Tibial artery (tissue), 4 donors: Measurements from ENCODE around the gene USP1.

Source experiments
- DNase-seq, 2 donors: peaks; one replicate each; pipeline ENCODE4 v3.0.0-alpha.2; 2019
- H3K27ac ChIP-seq, 2 donors: fragments of 200-600 bp; sonication (generic) in 1 of 2; 1 replicate in 1 of 2; 2 replicates in 1 of 2; pipeline ENCODE4 v1.5.1; 2018 to 2019; ENCODE audit warnings: mild to moderate bottlenecking in 1 of 2
- H3K27me3 ChIP-seq, 2 donors: fragments of 200-600 bp; sonication (generic) in 1 of 2; one replicate each; pipeline versions ENCODE4 v1.5.1 to v1.6.0; 2016 to 2019
- H3K36me3 ChIP-seq, 3 donors: fragments of 200-600 bp; sonication (generic) in 2 of 3; one replicate each; pipeline ENCODE4 v1.5.1; 2016 to 2019; ENCODE audit warnings: mild to moderate bottlenecking in 2 of 3
- H3K4me1 ChIP-seq, 4 donors: fragments of 200-600 bp; sonication (generic) in 2 of 4; 1 replicate in 3 of 4; 2 replicates in 1 of 4; pipeline ENCODE4 v1.5.1; 2016 to 2019
- H3K4me3 ChIP-seq, 2 donors: fragments of 200-600 bp; sonication (generic) in 1 of 2; 1 replicate in 1 of 2; 2 replicates in 1 of 2; pipeline ENCODE4 v1.5.1; 2018 to 2019; ENCODE audit warnings: mild to moderate bottlenecking in 2 of 2
- H3K9me3 ChIP-seq, 3 donors: fragments of 200-600 bp; sonication (generic) in 1 of 3; one replicate each; pipeline ENCODE4 v1.5.1; 2016 to 2019
- intact Hi-C: fragments of 100-400 bp; cut with DNase I; formaldehyde crosslinking; loops from one replicate; pipeline ENCODE4 v1.15.0; 2023; ENCODE audit warnings: low total_unique reads
- TF ChIP-seq, protein P1 (sequence below), 2 experiments: fragments of 200-600 bp in 1 of 2; fragments of 450-650 bp in 1 of 2; IDR thresholded peaks; one replicate each; pipeline ENCODE4 v1.5.1; 2017 to 2019; ENCODE audit warnings: antibody characterized with exemption in 2 of 2, mild to moderate bottlenecking in 1 of 2, moderate library complexity in 1 of 2

The USP1 gene

DNA sequence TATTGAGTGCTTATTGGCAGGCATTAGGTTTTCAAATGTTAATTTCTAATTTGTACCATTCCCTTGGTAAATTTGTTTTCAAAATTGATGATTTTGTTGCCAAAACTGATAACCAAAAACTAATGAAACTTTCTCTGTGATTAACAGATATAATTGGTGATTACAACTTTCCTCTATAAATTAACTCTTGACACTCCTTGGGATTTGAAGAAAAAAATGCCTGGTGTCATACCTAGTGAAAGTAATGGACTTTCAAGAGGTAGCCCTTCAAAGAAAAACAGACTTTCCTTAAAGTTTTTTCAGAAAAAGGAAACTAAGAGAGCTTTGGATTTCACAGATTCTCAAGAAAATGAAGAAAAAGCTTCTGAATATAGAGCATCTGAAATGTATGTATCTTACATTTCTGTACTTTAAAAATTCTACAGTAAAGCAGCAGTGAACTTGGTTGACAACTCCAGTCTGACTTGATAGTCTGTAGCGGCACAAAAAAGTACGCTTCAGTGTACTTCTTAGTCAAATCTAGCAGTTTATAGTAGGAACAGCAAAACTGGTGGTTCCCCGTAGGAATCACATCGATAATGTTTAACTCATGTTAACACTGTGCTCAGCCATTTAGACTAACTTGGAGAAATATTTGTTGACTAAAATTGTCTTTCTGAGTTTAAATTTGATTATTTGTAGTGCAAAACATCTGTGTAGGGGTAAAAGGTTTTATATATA, 3.0 kb downstream of the USP1 start:
- no peak overlapping the region for H3K4me3 ChIP-seq
- peaks cover 24 to 27% (median 24%) of the 10 kb centered on the region in 3 donors for H3K36me3 ChIP-seq
- TF ChIP-seq, protein P1, sequence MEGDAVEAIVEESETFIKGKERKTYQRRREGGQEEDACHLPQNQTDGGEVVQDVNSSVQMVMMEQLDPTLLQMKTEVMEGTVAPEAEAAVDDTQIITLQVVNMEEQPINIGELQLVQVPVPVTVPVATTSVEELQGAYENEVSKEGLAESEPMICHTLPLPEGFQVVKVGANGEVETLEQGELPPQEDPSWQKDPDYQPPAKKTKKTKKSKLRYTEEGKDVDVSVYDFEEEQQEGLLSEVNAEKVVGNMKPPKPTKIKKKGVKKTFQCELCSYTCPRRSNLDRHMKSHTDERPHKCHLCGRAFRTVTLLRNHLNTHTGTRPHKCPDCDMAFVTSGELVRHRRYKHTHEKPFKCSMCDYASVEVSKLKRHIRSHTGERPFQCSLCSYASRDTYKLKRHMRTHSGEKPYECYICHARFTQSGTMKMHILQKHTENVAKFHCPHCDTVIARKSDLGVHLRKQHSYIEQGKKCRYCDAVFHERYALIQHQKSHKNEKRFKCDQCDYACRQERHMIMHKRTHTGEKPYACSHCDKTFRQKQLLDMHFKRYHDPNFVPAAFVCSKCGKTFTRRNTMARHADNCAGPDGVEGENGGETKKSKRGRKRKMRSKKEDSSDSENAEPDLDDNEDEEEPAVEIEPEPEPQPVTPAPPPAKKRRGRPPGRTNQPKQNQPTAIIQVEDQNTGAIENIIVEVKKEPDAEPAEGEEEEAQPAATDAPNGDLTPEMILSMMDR (IDR thresholded peaks at IDR 0.05) = no peak
- H3K27me3 ChIP-seq = no peaks in the 10 kb centered on the region
- DNase-seq = no peak
- no peaks in the 10 kb centered on the region for H3K9me3 ChIP-seq
- intact Hi-C loops = loop anchor here (5.0 kb wide), 1 partner anchor 247 kb away; the partner anchor contains the start of gene DOCK7
- peaks cover 0 to 42% (median 25%) of the 10 kb centered on the region in 4 donors for H3K4me1 ChIP-seq
- no peak overlapping the region for H3K27ac ChIP-seq

DNA sequence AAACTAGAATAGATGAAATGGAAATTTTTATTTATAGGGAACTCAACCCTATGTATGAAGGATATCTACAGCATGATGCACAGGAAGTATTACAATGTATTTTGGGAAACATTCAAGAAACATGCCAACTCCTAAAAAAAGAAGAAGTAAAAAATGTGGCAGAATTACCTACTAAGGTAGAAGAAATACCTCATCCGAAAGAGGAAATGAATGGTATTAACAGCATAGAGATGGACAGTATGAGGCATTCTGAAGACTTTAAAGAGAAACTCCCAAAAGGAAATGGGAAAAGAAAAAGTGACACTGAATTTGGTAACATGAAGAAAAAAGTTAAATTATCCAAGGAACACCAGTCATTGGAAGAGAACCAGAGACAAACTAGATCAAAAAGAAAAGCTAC, 7.9 kb downstream of the USP1 start:
- DNase-seq = no peak
- Histone ChIP-seq H3K27ac (no peak overlapping the region), H3K27me3 (no peaks in the 10 kb centered on the region), H3K4me1 (peaks cover 0 to 15% (median 2%) of the 10 kb centered on the region in 4 donors), H3K9me3 (no peaks in the 10 kb centered on the region), H3K4me3 (no peak overlapping the region), H3K36me3 (peaks cover 70 to 71% (median 70%) of the 10 kb centered on the region in 3 donors)
- TF ChIP-seq, protein P1 (IDR thresholded peaks at IDR 0.05) = no peak
- intact Hi-C loops = no loop called here

DNA sequence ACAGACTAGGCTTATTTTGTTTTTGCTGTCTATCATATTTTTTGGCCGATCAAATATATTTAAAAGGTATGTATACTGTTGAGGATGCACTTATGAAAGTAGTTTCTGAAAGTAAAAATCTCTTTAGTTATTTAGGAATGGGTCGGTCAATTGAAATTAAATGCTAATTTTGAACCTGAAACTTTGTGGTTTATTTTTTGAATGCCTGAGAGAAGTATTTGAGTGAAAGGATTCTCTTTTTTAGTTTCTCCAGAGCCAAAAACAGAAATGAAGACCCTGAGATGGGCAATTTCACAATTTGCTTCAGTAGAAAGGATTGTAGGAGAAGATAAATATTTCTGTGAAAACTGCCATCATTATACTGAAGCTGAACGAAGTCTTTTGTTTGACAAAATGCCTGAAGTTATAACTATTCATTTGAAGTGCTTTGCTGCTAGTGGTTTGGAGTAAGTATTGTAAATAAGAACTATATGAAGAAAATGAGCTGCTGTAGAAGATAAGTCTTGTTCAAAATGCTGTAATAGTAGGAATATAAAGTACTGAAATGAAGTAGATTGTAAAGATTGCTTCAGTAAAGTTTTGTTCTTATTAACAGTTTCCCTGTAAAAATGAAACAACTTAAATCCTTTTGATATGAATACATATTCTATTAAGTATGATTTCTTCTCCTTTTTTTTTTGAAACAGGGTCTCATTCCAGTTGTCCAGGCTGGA, 11.5 kb downstream of the USP1 start:
- no peaks in the 10 kb centered on the region for H3K9me3 ChIP-seq
- no peaks in the 10 kb centered on the region for H3K27me3 ChIP-seq
- H3K27ac ChIP-seq = no peak overlapping the region
- H3K4me3 ChIP-seq = no peak overlapping the region
- H3K4me1 ChIP-seq = no peaks in the 10 kb centered on the region
- intact Hi-C loops = no loop called here
- H3K36me3 ChIP-seq = peaks cover 83 to 93% (median 87%) of the 10 kb centered on the region in 3 donors
- DNase-seq = no peak
- TF ChIP-seq, protein P1 (IDR thresholded peaks at IDR 0.05) = no peak

DNA sequence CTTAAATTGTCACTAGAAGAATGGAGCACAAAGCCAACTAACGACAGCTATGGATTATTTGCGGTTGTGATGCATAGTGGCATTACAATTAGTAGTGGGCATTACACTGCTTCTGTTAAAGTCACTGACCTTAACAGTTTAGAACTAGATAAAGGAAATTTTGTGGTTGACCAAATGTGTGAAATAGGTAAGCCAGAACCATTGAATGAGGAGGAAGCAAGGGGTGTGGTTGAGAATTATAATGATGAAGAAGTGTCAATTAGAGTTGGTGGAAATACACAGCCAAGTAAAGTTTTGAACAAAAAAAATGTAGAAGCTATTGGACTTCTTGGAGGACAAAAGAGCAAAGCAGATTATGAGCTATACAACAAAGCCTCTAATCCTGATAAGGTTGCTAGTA, 13.5 kb downstream of the USP1 start:
- no peaks in the 10 kb centered on the region for H3K27me3 ChIP-seq
- no peaks in the 10 kb centered on the region for H3K9me3 ChIP-seq
- intact Hi-C loops = no loop called here
- TF ChIP-seq, protein P1 (IDR thresholded peaks at IDR 0.05) = no peak
- H3K27ac ChIP-seq = no peak overlapping the region
- no peak overlapping the region for H3K4me3 ChIP-seq
- no peak for DNase-seq
- H3K36me3 ChIP-seq = peaks cover 82 to 93% (median 86%) of the 10 kb centered on the region in 3 donors
- no peaks in the 10 kb centered on the region for H3K4me1 ChIP-seq

DNA sequence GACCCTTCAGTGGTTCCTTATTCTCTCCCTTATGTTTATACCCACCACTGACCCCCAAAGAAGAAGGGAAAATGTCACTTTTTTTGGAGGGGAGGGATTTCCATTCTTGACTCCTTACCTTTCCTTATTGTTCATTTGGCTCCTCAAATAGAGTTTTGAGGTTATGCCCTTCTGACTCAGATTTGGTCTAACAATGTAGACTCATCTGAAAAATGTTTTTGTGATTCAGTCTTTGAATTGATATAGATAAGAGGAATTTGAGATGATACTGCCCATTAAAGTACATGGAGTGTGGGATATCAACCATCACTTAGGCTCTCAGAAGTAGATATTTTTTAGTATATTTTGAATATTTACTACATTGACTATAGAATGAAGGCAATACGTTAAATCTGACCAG, 16.1 kb downstream of the USP1 start:
- no peaks in the 10 kb centered on the region for H3K4me1 ChIP-seq
- DNase-seq = no peak
- peaks cover 62 to 86% (median 71%) of the 10 kb centered on the region in 3 donors for H3K36me3 ChIP-seq
- no peaks in the 10 kb centered on the region for H3K9me3 ChIP-seq
- intact Hi-C loops = no loop called here
- H3K27me3 ChIP-seq = no peaks in the 10 kb centered on the region
- H3K4me3 ChIP-seq = no peak overlapping the region
- TF ChIP-seq, protein P1 (IDR thresholded peaks at IDR 0.05) = no peak
- H3K27ac ChIP-seq = no peak overlapping the region
